HG02678 (cell line): ENCODE measurements around the gene PPP1R10.
"Not testable (repeated sequence)": the region's sequence is repeated elsewhere in the genome, so short reads cannot be mapped to it uniquely, and the experiment has no call there.

ENCODE experiments used
- ATAC-seq: cut with Tn5 transposase; IDR thresholded peaks from one replicate; pipeline ENCODE4 v1.9.1; 2021; ENCODE audit warnings: mild to moderate bottlenecking, moderate library complexity; ENCODE audit not compliant: unreplicated experiment

The PPP1R10 gene

DNA sequence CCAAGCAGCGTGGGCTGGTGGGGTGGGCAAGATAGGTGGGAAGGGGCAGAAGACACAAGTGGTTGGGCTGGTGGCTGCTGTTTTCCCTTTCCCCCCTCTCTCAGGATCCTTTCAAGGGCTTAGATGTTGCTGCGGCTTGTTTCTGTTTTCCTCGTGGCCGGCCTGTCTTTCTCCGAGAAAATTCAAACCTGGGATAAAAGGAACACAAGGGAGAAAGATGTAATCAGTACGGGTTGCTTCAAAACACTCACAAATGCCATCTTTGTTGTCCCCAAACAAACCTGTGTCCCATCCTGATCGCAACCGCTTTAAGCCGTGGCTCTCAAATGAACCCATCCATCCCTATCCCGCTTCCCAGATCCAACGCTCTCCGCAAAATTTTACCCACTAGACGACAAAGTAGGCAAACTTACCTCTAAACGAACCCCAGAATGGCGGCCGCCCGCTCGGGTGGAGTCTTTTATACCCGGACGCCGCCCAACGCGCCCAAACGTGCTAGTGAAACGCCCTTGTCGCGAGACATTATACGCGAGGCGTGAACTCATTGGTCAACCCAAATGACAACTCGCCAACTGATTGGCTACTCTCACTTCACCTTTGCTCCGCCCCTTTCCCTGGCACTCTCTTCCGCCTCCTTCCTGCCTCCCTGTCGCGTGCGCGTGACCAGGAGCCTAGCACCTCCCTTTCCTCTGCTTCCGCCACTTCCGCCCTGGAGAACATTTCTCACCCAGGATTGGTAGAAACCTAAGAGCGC lies at the start of gene PPP1R10:
Gene PPP1R10, minus strand, starts transcription at position 433 of the 754 bp plus-strand sequence. CDS start 7,299 bp downstream, outside the sequence.
- ATAC-seq, result peak; percentile 77

DNA sequence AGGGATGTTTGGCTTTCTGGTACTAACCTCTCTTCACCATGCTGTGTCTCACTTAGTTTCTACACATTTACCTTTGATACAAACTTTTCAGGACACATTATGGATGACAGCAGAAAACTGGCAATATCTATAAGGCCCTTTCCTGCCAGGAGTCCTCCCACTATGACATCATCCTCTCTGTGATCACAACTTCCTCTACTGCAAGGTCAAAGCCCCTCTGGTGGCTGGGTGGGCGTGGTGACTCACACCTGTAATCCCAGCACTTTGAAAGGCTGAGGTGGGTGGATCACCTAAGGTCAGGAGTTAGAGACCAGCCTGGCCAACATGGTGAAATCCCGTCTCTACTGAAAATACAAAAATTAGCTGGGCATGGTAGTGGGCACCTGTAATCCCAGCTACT lies 49.3 kb upstream of the PPP1R10 start:
- not testable (repeated sequence) for ATAC-seq

DNA sequence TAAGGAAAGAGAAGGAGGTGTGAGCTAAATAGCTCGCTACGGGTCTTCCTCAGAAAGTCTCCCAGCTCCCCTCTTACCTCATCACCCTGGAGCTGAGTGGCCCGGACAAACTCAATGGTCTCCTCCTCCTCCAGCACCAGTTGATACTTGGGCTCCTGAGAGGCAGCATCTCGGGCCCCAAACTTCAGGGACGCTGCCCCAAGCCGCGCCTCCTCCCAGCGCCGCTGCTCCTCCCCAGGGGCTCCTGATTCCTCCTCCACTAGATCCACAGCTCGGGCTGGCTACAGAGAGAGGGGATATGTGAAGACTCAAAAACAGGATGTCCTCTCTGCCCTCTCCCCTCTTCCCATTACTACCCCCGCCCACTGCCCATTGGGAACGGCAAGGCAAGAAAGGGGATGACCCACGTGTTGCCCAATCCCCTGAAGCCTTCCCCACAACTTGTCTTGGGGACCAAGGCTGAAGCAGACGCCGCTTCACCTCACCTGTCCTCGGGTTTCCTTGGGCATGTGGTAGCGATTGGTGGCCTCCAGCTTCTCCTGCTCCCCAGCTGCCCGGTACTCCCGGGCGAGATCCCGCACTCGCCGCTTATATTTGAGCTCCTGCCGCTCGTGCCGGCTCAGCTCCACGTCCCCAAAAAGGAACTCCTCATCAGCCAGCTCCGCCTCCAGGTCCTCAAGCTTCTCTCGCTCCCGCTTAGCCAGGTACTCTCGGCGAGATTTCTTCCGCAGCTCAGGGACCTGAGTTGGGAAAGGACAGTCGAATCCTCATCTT lies 48.1 kb upstream of the PPP1R10 start:
- ATAC-seq, result no peak

DNA sequence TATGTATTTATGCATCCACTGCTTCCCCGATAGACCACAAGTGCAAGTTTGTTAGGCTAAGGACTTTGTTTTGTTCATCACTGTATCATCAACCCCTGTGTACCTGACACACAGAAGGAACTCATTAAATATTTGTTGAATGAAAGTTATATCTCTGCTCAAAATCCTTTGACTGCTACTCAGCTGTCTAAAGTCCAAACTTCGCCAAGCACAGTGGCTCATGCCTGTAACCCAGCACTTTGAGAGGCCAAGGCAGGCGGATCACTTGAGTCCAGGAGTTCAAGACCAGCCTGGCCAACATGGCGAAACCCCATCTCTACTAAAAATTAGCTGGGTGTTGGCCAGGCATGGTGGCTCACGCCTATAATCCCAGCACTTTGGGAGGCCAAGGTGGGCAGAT lies 40.9 kb upstream of the PPP1R10 start:
- not testable (repeated sequence) for ATAC-seq

DNA sequence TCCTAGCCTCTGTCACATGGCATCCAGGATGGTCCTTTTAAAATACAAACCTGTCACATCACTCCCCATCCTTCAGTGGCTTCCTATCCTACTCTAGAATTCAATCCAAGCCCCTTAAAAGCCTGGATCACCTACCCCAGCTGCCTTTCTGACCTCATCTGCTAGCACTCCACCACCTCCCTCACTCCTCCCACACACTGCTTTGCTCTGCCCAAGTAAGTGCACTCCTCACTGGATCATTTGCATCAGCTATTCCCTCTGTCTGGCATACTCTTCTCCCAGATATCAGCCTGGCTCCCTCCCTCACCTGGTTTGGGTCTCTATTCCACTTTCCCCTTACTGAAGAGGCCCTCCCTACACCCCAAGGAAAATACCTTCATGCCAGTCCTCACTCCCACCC lies 40.4 kb upstream of the PPP1R10 start:
- no peak for ATAC-seq

- ATAC-seq, result no peak
These were observed 39.5 kb upstream of the PPP1R10 start for GRCh38 chr6:30656513-30656912.

DNA sequence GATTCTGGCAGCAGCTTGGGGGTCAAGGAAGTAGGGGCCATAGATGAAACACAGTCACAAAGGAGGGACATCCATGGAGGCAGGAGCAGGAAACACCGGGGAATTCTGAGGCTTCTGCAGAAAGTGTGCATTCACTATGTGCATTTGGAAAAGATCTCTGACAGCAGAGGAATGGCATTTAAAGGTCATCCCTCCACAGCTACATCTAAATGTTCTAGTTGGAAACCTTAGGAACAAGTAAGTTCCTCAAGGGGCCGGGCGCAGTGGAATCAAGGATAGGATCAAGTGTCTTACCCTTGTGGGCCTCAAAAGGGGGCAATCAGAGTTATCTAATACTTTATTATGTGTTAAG lies 38.7 kb upstream of the PPP1R10 start:
- ATAC-seq, result no peak

DNA sequence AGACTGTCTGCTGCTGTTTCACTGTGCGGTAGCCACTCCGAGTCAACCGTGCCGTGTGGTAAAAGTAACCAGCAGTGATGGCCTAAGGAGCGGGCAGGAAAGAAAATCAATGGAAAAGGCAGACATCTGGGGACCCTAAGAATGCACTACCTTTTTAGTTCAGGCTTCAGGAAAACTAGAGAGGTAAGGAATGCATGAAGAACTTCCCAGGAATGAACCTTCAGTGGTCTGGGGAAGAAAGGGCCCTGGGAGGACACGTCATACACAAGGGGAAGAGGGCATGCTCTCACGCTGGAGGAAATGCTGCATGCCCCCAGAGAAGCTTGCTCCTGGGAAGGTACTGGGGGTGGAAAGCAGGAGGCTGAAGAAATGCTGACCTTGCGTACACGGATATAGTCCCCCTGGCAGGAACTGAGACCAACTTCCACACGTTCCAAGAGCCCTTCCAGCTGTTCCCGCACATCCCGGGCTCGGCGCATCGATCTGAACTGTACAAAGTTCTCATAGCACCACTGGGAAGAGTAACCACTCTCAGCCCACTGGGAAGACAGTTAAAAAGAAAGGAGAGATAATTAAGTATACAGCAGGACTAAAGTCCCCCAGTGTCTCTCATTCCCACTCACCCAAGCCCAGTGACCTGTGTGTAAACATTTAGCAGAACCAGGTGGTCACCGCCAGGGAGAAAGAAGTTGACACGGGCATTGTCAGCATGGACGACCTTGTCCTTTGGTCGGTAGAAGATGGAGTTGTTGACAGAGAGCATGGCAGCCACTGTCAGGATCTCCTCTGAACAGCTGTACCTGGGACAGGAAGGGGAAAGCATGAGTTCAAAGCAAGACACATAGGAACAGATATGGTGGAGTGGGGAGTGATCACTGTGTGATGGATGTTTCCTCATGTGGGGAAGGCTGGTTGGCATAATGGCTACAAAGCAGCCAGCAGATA lies 38.0 kb upstream of the PPP1R10 start:
- ATAC-seq, result no peak

DNA sequence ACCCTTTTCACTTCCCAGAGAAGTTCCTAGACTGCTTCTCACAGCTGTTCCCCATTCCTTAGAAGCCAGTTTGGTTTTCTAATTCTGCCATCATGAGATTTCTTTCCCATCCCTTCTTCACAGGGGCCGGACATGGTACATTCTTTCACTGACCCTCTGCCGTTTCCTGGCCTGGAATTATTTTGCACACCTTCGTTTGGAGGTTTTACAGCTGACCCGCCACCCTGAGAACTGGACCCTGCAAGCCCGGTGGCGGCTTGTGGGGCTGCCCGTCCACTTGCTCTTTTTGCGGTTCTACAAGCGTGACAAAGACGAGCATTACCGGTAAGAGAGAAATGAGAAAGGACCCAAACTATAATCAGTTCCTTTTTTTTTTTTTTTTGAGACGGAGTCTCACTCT lies 34.1 kb upstream of the PPP1R10 start:
- ATAC-seq, result no peak

DNA sequence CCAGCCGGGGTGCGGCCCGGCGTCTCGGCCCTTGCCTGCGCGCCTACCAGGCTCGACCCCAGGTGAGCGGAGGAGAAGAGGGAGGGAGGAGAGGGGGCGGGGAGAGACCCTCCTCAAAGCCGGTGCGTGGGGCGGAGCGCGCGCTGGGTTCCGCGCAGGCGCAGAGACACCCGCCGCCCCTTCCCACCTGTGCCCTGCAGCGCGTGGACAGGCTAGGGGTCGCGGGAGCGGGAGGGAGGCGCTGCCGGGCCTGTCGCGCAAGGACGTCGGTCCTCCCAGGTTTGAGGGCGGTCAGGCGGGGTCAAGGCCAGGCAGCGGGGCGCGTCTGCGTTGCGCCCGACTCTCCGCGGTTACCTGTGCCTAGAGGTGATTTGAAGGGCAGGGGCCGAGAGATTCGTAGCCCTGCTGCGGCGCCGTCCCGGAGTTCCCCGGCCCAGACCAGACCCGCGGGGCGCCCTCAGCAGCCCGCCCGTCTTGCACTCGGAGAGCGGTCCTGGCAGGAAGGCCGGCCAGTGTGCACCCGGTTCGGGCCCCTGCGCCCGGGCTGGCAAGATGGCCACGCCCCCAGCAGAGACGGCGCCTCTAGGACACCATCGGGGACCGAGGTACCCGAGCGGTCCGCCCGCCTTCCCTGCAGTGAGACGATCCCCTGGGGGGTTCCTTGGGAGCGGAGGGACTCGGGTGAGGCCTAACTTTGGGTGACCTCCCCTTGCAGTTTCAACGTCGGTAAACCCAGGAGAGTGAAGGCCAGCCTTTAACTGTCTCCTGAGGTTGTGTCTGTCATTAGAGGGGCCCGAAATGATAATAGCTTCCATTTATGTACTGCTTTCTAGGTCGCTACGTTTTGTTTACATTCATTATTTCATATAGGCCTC lies 30.4 kb upstream of the PPP1R10 start:
- ATAC-seq, result peak; percentile 70

- peak; percentile 55 for ATAC-seq
These were observed 29.6 kb upstream of the PPP1R10 start, which contains the start of gene C6orf136 for GRCh38 chr6:30646450-30647241. Gene C6orf136, plus strand, starts transcription at chr6:30647133. Its CDS starts 99 bp downstream, at chr6:30647232.

GRCh38 chr6:30645989-30646388 lies 28.9 kb upstream of the PPP1R10 start:
- no peak for ATAC-seq

- no peak for ATAC-seq
These were observed 27.7 kb upstream of the PPP1R10 start for GRCh38 chr6:30644769-30645168.

DNA sequence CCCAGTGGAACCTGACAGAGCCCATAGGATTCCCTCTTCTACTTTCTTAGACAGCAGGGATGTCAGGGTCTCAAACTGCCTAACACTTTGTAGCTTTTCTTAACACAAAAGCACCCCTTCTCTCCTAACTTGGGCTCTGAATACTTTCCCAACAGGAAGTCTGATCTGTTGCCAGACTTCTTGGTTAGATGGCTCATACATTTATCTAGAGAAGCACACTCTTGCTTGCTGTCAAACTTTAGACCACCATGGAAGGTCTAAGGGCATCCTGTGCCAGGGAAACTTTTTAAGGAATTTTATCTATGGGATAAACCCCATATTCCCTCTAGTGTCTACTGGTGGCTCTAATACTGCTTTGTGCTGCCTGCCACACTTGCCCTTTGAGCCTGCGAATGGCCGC lies 26.6 kb upstream of the PPP1R10 start:
- ATAC-seq, result no peak

DNA sequence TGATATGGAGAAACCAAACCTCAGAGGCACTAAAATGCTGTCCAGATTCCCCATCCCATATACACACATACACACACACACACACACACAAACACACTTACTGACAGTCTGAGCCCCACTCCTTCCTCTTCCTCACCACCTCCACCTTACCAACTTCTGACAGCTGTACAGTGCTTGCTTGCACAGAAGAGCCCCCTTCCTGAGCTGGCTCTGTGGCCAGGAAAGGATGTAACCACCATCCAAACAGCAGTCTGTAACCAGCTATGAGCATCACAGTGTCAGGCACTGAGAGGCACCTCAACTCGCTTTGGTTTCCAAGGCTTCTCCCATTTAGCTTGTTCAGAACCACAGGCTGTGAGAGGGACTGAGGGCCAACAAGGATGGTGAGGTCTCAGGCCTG lies 24.0 kb upstream of the PPP1R10 start:
- no peak for ATAC-seq

DNA sequence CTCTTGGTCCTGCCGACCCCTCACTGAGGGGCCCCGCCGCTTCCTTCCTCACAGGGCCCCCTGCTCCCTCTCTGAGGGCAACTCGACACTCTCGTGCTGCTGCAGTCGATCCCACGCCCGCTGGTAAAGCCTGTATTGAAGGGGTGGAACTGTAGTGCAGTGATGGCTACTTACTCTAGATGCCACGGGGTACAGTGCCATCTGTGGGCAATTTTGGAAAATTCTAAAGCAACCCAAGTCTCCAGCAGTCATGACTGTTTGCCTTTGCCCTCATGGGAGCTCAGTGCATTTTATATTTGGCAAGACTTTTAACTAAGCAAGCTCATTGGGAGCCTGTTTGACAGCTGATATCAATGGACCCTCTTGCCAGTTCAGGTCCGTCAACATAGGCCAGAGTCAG lies 23.4 kb upstream of the PPP1R10 start:
- no peak for ATAC-seq

- ATAC-seq, result no peak
These were observed 18.8 kb upstream of the PPP1R10 start for GRCh38 chr6:30635834-30636233.

DNA sequence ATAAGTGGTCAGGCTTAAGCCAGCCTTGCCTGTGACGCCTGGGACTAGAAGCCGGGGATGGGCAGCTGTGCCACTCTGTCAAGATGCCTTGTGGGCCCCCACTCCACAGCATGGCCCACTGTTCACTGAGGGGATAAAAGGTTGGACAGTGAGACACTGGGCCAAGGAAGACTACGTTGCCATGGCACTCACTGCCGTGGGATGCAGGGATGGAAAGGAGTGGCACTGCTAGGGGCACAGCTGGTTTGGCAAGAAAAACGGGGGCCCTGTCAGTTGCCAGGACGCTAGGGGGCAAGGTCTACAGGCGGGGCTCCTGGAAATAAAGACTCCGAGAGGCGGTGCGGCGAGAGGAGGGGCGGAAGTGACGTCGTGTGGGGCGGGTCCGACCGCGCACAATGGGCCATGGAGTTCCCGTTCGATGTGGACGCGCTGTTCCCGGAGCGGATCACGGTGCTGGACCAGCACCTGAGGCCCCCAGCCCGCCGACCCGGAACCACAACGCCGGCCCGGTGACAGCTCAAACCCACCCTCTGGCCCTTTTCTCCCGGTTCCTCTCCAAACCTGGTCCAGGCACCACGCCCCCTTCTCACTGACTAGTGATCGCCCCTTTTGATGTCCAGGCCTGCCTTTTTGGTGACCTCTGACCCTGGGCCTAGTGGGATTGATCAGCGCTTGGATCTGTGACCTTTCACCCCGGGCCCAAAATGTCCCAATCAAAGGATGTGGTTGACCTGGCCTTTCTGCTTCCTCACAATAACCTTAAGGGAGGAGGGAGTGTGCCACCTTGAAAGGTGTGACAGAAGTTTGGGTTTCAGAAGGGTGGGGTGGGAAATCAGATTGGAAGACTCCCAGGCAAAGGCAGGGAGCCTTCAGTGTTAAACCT lies 9.7 kb upstream of the PPP1R10 start, which contains the start of gene ATAT1:
Gene ATAT1, plus strand, starts transcription at position 391 of the 883 bp plus-strand sequence.
- ATAC-seq, result peak; percentile 88
